GM04503 (cell line): ENCODE measurements around the gene MYO5B.
"Not testable (repeated sequence)": the region's sequence is repeated elsewhere in the genome, so short reads cannot be mapped to it uniquely, and the experiment has no call there.

Experiments
- DNase-seq: peaks from one replicate; pipeline ENCODE4 v3.0.0-alpha.2; 2012; ENCODE audit warnings: low read depth

Gene MYO5B

GRCh38 chr18:49795612-49796552, 399.1 kb downstream of the MYO5B start:
- no peak for DNase-seq

GRCh38 chr18:49794743-49795142, 400.2 kb downstream of the MYO5B start:
- no peak for DNase-seq

- not testable (repeated sequence) for DNase-seq
These were observed 405.3 kb downstream of the MYO5B start for GRCh38 chr18:49789560-49790134.

- no peak for DNase-seq
These were observed 406.5 kb downstream of the MYO5B start for GRCh38 chr18:49788327-49788898.

- DNase-seq, result no peak
These were observed 408.8 kb downstream of the MYO5B start for GRCh38 chr18:49786019-49786720.

- DNase-seq, result no peak
These were observed 410.3 kb downstream of the MYO5B start for GRCh38 chr18:49784427-49785185.

GRCh38 chr18:49783631-49784030, 411.3 kb downstream of the MYO5B start:
- not testable (repeated sequence) for DNase-seq

- no peak for DNase-seq
These were observed 416.0 kb downstream of the MYO5B start for GRCh38 chr18:49778826-49779465.
